ENCODE data around the gene IRGQ. TPM values are rescaled to one million over a fixed set of nuclear protein-coding genes. Genes with fewer than 3 reads are reported as not detected.
"Not testable (repeated sequence)": the region's sequence is repeated elsewhere in the genome, so short reads cannot be mapped to it uniquely, and the experiment has no call there.

Gene IRGQ
- total and polyA plus RNA-seq, 8 donors = 2.0 to 57.1 (median 13.1) TPM

- Histone ChIP-seq H3K27ac (no peak overlapping the region), H3K36me3 (peaks cover 35 to 89% (median 84%) of the 10 kb centered on the region in 4 donors), H3K4me1 (no peaks in the 10 kb centered on the region), H3K27me3 (no peaks in the 10 kb centered on the region), H3K9me3 (no peaks in the 10 kb centered on the region), H3K4me3 (no peak overlapping the region)
- DNase-seq = no peak
- TF ChIP-seq EP300 (IDR thresholded peaks at IDR 0.05) = no peak
- 60 to 94% (median 83%) methylated on average over 3 of the region's 3 CpGs for WGBS, 5 donors
- intact Hi-C loops (cut with DNase I; ENCODE audit: low total_unique reads) = loop anchor here (10.0 kb wide), 1 partner anchor 102 kb away; no protein-coding TSS in a partner anchor
These were observed 43.3 kb downstream of the IRGQ start for GRCh38 chr19:43552616-43553015.

- Histone ChIP-seq H3K4me1 (no peaks in the 10 kb centered on the region), H3K4me3 (no peak overlapping the region), H3K27ac (no peak overlapping the region), H3K9me3 (no peaks in the 10 kb centered on the region), H3K36me3 (peaks cover 35 to 89% (median 80%) of the 10 kb centered on the region in 4 donors), H3K27me3 (no peaks in the 10 kb centered on the region)
- DNase-seq = no peak
- intact Hi-C loops (cut with DNase I; ENCODE audit: low total_unique reads) = loop anchor here (10.0 kb wide), 1 partner anchor 103 kb away; no protein-coding TSS in a partner anchor
- TF ChIP-seq CTCF (IDR thresholded peaks at IDR 0.05) (no peak), EP300 (IDR thresholded peaks at IDR 0.05) (no peak), POLR2A (IDR thresholded peaks at IDR 0.05) (no peak), POLR2AphosphoS5 (IDR thresholded peaks at IDR 0.05) (no peak)
- WGBS, 5 donors = 80 to 94% (median 85%) methylated on average over 3 of the region's 3 CpGs
These were observed 43.8 kb downstream of the IRGQ start for GRCh38 chr19:43552198-43552450.

- no peaks in the 10 kb centered on the region for H3K9me3 ChIP-seq
- no peak for DNase-seq
- no peak overlapping the region for H3K27ac ChIP-seq
- TF ChIP-seq EP300 (IDR thresholded peaks at IDR 0.05) = no peak
- no peak for TF ChIP-seq CTCF (IDR thresholded peaks at IDR 0.05)
- TF ChIP-seq POLR2A (IDR thresholded peaks at IDR 0.05) = no peak
- H3K4me1 ChIP-seq = no peaks in the 10 kb centered on the region
- no peak overlapping the region for H3K4me3 ChIP-seq
- intact Hi-C loops (cut with DNase I; ENCODE audit: low total_unique reads) = loop anchor here (10.0 kb wide), 1 partner anchor 103 kb away; no protein-coding TSS in a partner anchor
- H3K27me3 ChIP-seq = no peaks in the 10 kb centered on the region
- peaks cover 35 to 90% (median 79%) of the 10 kb centered on the region in 4 donors for H3K36me3 ChIP-seq
- 90 to 95% (median 91%) methylated on average over 21 to 23 of the region's 23 CpGs for WGBS, 5 donors
These were observed 44.3 kb downstream of the IRGQ start for GRCh38 chr19:43551399-43552197.

DNA sequence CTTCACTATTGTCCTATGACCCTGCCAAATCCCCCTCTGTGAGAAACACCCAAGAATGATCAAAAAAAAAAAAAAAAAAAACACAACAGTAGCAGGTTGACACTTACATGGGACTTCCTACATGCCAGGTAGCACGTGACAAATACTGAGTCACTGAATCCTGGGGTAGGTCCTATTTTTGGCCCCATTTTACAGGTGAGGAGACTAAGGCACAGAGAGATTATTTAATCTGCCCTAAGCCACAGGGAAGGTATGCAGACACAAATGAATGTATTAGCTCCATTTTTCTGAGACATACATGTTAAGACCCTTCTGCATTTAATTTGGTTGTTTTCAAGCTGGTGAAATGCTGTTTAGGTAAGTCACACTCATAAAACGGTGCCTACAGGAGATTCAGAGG, 47.2 kb downstream of the IRGQ start:
- Histone ChIP-seq H3K9me3 (no peaks in the 10 kb centered on the region), H3K36me3 (peaks cover 50 to 92% (median 81%) of the 10 kb centered on the region in 4 donors), H3K4me3 (no peak overlapping the region), H3K27ac (no peak overlapping the region), H3K4me1 (no peaks in the 10 kb centered on the region), H3K27me3 (no peaks in the 10 kb centered on the region)
- TF ChIP-seq CTCF (IDR thresholded peaks at IDR 0.05) (no peak), EP300 (IDR thresholded peaks at IDR 0.05) (no peak), POLR2A (IDR thresholded peaks at IDR 0.05) (no peak), POLR2AphosphoS5 (IDR thresholded peaks at IDR 0.05) (no peak)
- no peak for DNase-seq
- intact Hi-C loops (cut with DNase I; ENCODE audit: low total_unique reads) = no loop called here
- 84 to 94% (median 87%) methylated on average over 2 of the region's 2 CpGs for WGBS, 5 donors

GRCh38 chr19:43547926-43548325, 48.0 kb downstream of the IRGQ start:
- WGBS, 5 donors = 75 to 95% (median 84%) methylated on average over 7 to 19 of the region's 24 CpGs; no CpG with 5 or more reads in 1 of the 5 donors
- H3K27me3 ChIP-seq; DNase-seq; H3K27ac ChIP-seq; H3K9me3 ChIP-seq; H3K4me3 ChIP-seq; intact Hi-C loops (cut with DNase I; ENCODE audit: low total_unique reads); H3K4me1 ChIP-seq: not testable (repeated sequence)
- H3K36me3 ChIP-seq = peaks cover 53 to 92% (median 81%) of the 10 kb centered on the region in 4 donors

Measured in stomach (tissue), 9 donors.